Omental fat pad (tissue), 4 donors: ENCODE results near the gene BANF2. TPM values are rescaled to one million over a fixed set of nuclear protein-coding genes. Genes with fewer than 3 reads are reported as not detected.

Experiments used
- ATAC-seq: fragments of 150-250 bp; one replicate; pipeline ENCODE4 v1.9.1; 2016; ENCODE audit warnings: mild to moderate bottlenecking, moderate library complexity; ENCODE audit not compliant: low FRiP score
- DNase-seq: peaks from one replicate; pipeline ENCODE4 v3.0.0-alpha.2; 2019; ENCODE audit warnings: low spot score
- CTCF ChIP-seq, 3 donors: fragments of 450-650 bp; IDR thresholded peaks; one replicate each; pipeline ENCODE4 v1.5.1; 2016 to 2017; ENCODE audit warnings: antibody characterized with exemption in 3 of 3, mild to moderate bottlenecking in 3 of 3, moderate library complexity in 2 of 3
- total RNA-seq, 4 donors: library from RNA; depleted of rRNA; stranded (reverse); fragments of >200 nt; gene quantifications; one replicate each; pipeline ENCODE4 v1.1.0, GENCODE V29; 2016

Gene BANF2
- total RNA-seq, 4 donors from 2014 or later = not detected

GRCh38 chr20:17752459-17752858, 52.7 kb downstream of the BANF2 start:
- TF ChIP-seq CTCF (IDR thresholded peaks at IDR 0.05) = no peak
- DNase-seq (no peak), ATAC-seq (no peak)

- no peak for TF ChIP-seq CTCF (IDR thresholded peaks at IDR 0.05)
- no peak for ATAC-seq
- no peak for DNase-seq
These were observed 53.8 kb downstream of the BANF2 start for GRCh38 chr20:17753516-17753915.

GRCh38 chr20:17756529-17756928, 56.8 kb downstream of the BANF2 start:
- no peak for DNase-seq

DNA sequence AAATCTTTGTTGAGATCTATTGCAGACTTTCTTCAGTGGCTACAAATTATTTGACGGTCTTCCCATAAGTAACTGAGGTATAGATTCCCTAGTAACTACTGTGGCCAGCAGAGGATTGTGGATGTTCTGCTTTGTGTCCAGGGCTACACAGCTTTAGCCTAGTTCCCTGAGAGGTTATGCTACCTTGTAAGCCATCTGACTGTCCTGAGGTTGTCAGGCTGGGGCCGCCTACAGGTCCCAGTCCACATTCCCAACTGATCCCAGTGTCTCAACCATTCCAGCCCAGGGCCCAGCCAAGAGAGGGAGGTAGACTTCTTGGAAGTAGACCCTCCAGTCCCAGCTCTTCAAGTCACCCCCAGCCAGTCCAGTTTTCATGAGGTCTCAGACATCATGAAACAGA, 57.7 kb downstream of the BANF2 start:
- no peak for TF ChIP-seq CTCF (IDR thresholded peaks at IDR 0.05)
- no peak for DNase-seq
- no peak for ATAC-seq

More at GRCh38 chr20:17756529-17756928, 56.8 kb downstream of the BANF2 start:
- no peak for TF ChIP-seq CTCF (IDR thresholded peaks at IDR 0.05)
- no peak for ATAC-seq

DNA sequence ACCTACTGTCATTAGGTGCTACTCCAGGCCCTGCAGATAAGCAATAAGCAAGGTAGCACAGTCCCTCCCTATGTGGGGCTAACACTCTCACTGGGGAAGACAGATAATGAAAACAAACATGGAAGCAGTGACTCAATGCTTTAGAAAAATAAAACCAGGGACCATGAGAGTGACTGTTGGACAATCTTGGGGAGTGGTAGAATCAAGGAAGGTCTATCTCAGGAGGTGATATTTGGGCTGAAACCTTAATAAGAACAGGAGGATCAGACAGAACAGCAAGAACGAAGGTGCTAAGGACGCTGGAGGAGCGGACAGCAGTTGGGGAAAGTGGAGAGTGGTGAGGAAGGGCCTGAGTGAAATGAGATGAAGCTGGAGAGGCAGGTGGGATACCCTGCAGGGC, 58.2 kb downstream of the BANF2 start:
- ATAC-seq = no peak
- no peak for TF ChIP-seq CTCF (IDR thresholded peaks at IDR 0.05)
- no peak for DNase-seq

GRCh38 chr20:17758512-17758911, 58.7 kb downstream of the BANF2 start:
- TF ChIP-seq CTCF (IDR thresholded peaks at IDR 0.05) = no peak
- ATAC-seq = no peak
- no peak for DNase-seq

DNA sequence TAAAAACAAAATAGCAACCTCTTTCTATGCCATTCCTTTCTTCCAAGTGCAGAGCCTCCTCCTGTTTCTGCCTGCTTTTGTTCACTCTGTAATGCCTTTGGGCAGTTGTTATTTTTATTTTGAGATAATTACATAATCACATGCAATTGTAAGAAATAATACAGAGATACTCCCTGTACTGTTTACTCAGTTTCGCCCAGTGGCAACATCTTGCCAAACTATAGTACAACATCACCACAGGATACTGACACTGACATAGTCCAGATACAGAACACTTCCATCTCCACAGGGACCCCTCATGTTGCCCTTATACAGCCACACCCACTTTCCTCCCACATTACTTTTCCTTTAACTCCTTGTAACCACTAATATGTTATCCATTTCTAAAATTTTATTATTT, 59.7 kb downstream of the BANF2 start:
- no peak for TF ChIP-seq CTCF (IDR thresholded peaks at IDR 0.05)
- no peak for ATAC-seq
- no peak for DNase-seq
